HUES64 (cell line): ENCODE data around the gene KLHL10.
A peak's percentile ranks its signal among the peaks of the same experiment; 100 is the strongest.
"Not testable (repeated sequence)": the region's sequence is repeated elsewhere in the genome, so short reads cannot be mapped to it uniquely, and the experiment has no call there.

ENCODE experiments used
- H3K27ac ChIP-seq: 2 replicates; pipeline ENCODE4 v1.7.0; 2013; ENCODE audit warnings: low read depth, low read length, inconsistent platforms
- H3K27me3 ChIP-seq: 2 replicates; pipeline ENCODE4 v1.6.1; 2013; ENCODE audit warnings: mild to moderate bottlenecking, low read length; ENCODE audit not compliant: insufficient read depth
- H3K36me3 ChIP-seq: 2 replicates; pipeline ENCODE4 v1.6.1; 2013; ENCODE audit warnings: mild to moderate bottlenecking, low read length; ENCODE audit not compliant: insufficient read depth
- H3K4me1 ChIP-seq: 2 replicates; pipeline ENCODE4 v1.6.1; 2013; ENCODE audit warnings: mild to moderate bottlenecking, low read length, moderate library complexity; ENCODE audit not compliant: insufficient read depth
- H3K4me3 ChIP-seq: 2 replicates; pipeline ENCODE4 v1.5.1; 2013; ENCODE audit warnings: mild to moderate bottlenecking, low read length, moderate library complexity
- H3K9ac ChIP-seq: 2 replicates; pipeline ENCODE4 v1.6.1; 2013; ENCODE audit warnings: mild to moderate bottlenecking, low read depth, low read length
- H3K9me3 ChIP-seq: 2 replicates; pipeline ENCODE4 v1.6.1; 2013; ENCODE audit warnings: low read depth, low read length; ENCODE audit not compliant: insufficient read depth
- WGBS: fragments of 150-250, 120-280 bp; methylation state at CpG from one replicate; pipeline ENCODE4 v1.1.7; 2013; ENCODE audit warnings: missing lambda C conversion rate; 5-methylcytosine and 5-hydroxymethylcytosine counted together

KLHL10 gene

DNA sequence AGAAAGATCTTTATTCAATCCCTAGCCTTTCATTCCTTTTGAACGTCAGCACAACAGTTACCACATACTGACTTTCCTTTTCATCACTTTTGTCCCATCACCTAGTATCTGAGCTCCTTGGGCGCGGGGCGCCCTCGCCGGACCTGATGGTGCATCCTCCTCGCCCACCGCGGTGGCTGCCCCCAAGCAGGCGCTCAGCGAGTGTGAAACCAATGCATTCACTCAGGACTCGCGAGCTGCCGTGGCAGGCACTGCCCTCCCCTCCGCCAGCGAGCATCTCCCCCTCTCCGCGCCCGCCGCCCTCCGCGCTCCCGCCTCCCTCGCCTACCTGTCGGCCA is 26.8 kb downstream of the KLHL10 start:
- H3K4me1 ChIP-seq, result peaks cover 37% of the 10 kb centered on the region
- H3K9ac ChIP-seq, result peak overlapping the region; percentile 94
- no peaks in the 10 kb centered on the region for H3K9me3 ChIP-seq
- WGBS, result under 1% methylated on average over 25 of the region's 25 CpGs
- H3K4me3 ChIP-seq, result peak overlapping the region; percentile 92
- H3K36me3 ChIP-seq, result peaks cover 27% of the 10 kb centered on the region
- no peaks in the 10 kb centered on the region for H3K27me3 ChIP-seq
- peak overlapping the region; percentile 82 for H3K27ac ChIP-seq

DNA sequence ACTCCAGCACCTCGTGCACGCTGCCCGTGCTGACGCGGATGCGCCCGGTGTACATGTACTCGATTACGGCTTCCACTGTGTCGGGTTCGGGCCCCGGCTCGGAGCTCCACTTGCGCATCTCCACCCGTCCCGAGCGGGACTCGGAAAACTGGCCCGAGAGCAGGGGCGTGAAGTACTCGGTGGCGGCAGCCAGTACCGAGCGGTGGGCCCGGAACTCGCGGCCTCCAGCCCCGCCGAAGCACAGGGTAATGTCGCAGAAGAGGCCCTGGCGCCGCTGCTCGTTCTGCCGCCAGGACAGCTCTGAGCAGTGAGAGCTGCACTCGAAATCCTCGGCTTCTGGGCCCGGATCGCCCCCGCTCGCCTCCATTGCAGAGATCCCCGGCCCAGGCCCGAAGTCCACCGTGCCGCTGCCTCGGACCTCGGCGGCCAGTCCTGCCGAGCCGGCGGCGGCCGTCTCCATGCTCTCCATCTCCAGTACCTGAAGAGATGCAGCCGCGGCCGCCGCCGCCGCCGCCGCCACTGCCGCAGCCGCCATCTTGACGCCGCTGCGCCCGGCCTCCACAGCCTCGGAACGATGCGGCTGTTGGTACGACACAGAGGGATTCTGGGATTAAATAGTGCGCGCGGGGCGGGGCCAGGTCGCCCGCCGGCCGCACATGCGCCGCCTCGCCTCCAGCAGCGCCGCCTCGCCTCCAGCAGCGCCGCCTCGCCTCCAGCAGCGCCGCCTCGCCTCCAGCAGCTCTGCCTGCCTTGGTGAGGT is 27.4 kb downstream of the KLHL10 start, which contains the start of gene KLHL11:
Gene KLHL11, minus strand, starts transcription at position 588 of the 760 bp plus-strand sequence. Its CDS starts 53 bp downstream, at position 535.
- Histone ChIP-seq H3K4me3 (peak within 1 kb of the TSS; percentile 92), H3K9ac (peak within 1 kb of the TSS; percentile 94), H3K4me1 (peaks cover 31% of the 10 kb centered on the region), H3K9me3 (no peaks in the 10 kb centered on the region), H3K36me3 (peaks cover 33% of the 10 kb centered on the region), H3K27ac (peak within 1 kb of the TSS; percentile 82), H3K27me3 (no peaks in the 10 kb centered on the region)
- under 1% methylated on average over 90 of the region's 90 CpGs for WGBS

DNA sequence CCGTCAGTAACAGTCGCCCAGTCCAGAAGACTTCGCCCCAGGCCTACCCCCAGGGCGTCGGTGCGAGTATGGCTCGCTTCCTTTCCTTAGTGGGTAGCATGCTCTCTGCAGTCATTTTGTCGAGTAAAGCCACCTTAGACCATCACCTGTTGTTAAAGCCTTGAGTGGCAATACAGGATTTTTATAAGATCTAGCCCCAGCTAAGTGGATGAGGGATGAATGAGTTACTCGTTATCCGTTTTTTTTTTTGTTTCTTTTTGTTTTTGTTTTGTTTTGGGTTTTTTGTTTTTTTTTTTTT is 27.9 kb downstream of the KLHL10 start:
- peak overlapping the region; percentile 48; the same call in 1 of the 2 replicates for H3K27ac ChIP-seq
- peaks cover 38% of the 10 kb centered on the region for H3K36me3 ChIP-seq
- H3K4me1 ChIP-seq, result peaks cover 27% of the 10 kb centered on the region
- no peaks in the 10 kb centered on the region for H3K9me3 ChIP-seq
- 17% methylated on average over 10 of the region's 10 CpGs for WGBS
- H3K27me3 ChIP-seq, result no peaks in the 10 kb centered on the region
- H3K9ac ChIP-seq, result peak overlapping the region; percentile 53; the same call in 1 of the 2 replicates
- peak overlapping the region; percentile 92 for H3K4me3 ChIP-seq

DNA sequence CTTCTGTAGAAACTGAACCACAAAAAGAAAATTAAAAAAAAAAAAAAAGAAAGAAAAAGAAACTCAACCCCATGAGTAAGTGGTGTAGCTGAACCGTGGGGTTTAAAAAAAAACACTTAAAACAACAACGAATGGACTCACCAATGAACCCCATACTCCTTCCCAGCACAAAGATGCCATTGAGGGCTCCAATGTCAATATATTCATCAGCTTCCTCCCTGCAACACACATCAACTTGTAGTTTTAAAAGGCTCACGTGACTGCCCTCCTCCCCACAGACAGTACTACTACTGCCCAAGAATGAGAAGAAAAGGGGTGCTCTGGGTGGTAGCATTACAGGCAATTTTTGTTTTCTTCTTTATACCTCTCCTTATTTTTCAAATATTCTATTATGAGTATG is 30.9 kb downstream of the KLHL10 start:
- peaks cover 67% of the 10 kb centered on the region for H3K36me3 ChIP-seq

GRCh38 chr17:41869426-41869825 is 31.8 kb downstream of the KLHL10 start:
- peaks cover 76% of the 10 kb centered on the region for H3K36me3 ChIP-seq
- H3K27ac ChIP-seq, result no peak overlapping the region
- 93% methylated on average over 9 of the region's 9 CpGs for WGBS

More for the DNA sequence above, 30.9 kb downstream of the KLHL10 start:
- no peaks in the 10 kb centered on the region for H3K27me3 ChIP-seq
- H3K9ac ChIP-seq, result no peak overlapping the region
- 92% methylated on average over 3 of the region's 3 CpGs for WGBS
- peaks cover 8% of the 10 kb centered on the region; the same call in 1 of the 2 replicates for H3K4me1 ChIP-seq
- H3K9me3 ChIP-seq, result no peaks in the 10 kb centered on the region
- H3K27ac ChIP-seq, result no peak overlapping the region
- H3K4me3 ChIP-seq, result no peak overlapping the region

GRCh38 chr17:41870097-41870496 is 32.5 kb downstream of the KLHL10 start:
- Histone ChIP-seq H3K4me1 (no peaks in the 10 kb centered on the region), H3K4me3 (no peak overlapping the region), H3K9ac (no peak overlapping the region), H3K27me3 (no peaks in the 10 kb centered on the region), H3K27ac (no peak overlapping the region), H3K36me3 (peaks cover 81% of the 10 kb centered on the region), H3K9me3 (no peaks in the 10 kb centered on the region)
- 99% methylated on average over 2 of the region's 2 CpGs for WGBS

More at GRCh38 chr17:41869426-41869825, 31.8 kb downstream of the KLHL10 start:
- Histone ChIP-seq H3K9me3 (no peaks in the 10 kb centered on the region), H3K4me1 (no peaks in the 10 kb centered on the region), H3K27me3 (no peaks in the 10 kb centered on the region), H3K4me3 (no peak overlapping the region), H3K9ac (no peak overlapping the region)

DNA sequence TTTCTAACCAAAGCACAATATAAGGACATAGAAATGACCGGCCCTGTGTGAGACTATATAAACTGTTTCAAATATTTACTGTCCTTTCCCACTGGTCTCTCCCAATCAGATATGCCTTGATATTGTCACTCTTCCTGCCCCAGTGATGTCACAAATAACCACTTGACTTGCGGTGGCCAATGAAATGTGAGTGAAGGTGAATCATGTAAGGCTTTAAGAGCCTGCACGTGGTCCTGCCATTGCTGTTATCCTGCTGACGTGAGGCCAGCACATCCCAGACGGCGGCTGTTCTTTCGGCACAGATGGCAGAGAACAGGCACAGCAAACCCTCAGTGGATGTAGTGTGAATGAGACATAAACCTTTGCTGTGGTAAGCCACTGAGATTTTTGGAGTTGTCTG is 33.0 kb downstream of the KLHL10 start:
- 93% methylated on average over 7 of the region's 7 CpGs for WGBS
- Histone ChIP-seq H3K4me3 (no peak overlapping the region), H3K4me1 (no peaks in the 10 kb centered on the region), H3K27me3 (no peaks in the 10 kb centered on the region), H3K9me3 (no peaks in the 10 kb centered on the region), H3K36me3 (peaks cover 82% of the 10 kb centered on the region), H3K27ac (no peak overlapping the region), H3K9ac (no peak overlapping the region)

DNA sequence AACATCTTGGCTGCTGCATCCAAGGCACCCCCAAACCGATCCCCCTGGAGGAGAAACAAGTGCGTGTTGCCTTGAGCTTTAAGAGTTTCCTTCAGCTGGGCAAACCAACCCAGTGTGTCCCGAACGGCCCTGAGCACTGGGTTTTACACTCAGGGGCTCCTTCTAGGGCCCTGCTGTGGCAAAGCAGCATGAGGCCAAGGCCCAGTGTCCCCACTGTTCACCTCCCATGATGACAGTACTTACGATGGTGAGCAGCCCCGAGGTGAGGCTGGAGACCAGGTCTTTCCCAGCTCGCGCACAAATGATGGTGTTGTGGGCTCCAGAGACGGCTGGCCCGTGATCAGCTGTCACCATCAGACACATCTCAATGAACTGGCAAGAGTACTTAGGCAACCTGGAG is 34.2 kb downstream of the KLHL10 start:
- H3K9me3 ChIP-seq, result no peaks in the 10 kb centered on the region
- 98% methylated on average over 10 of the region's 10 CpGs for WGBS
- H3K4me1 ChIP-seq, result no peaks in the 10 kb centered on the region
- H3K27me3 ChIP-seq, result no peaks in the 10 kb centered on the region
- no peak overlapping the region for H3K27ac ChIP-seq
- H3K4me3 ChIP-seq, result no peak overlapping the region
- no peak overlapping the region for H3K9ac ChIP-seq
- H3K36me3 ChIP-seq, result peaks cover 79% of the 10 kb centered on the region

DNA sequence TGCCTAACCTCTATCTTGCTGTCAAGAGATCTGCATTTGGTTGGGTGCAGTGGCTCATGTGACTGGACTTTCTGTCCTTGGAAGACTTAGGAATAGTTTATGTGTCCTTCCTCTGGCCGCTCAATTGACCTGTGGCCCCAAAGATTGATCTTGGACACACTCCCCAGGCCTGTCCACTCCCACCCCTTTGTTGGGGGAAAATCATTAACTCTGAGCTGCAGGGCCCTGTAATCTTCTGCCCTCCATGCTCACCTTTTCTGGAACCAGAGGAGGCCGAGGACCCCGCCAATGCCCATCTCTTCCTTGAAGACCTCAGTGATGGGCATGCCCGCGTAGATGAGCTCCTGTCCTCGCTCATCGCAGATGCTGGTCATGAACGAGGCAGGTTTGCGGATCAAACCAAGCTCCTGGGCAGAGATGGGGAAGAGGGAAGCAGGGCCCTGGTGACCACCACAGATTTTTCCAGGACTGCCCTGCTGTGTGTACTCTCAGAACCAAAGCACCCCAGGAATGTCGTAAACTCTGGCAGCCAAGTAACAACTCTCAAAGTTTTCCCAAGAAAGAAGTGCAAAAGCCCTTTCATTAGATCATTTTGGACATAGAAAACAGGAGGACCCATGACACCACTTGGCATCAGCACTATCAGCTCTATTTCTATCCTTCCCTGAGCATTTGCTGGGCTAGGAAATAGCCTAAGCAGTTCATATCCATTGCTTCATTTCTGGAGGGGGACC is 36.1 kb downstream of the KLHL10 start:
- Histone ChIP-seq H3K27me3 (no peaks in the 10 kb centered on the region), H3K27ac (no peak overlapping the region), H3K36me3 (peaks cover 82% of the 10 kb centered on the region), H3K9me3 (peaks cover 2% of the 10 kb centered on the region; the same call in 1 of the 2 replicates), H3K4me3 (no peak overlapping the region), H3K9ac (no peak overlapping the region), H3K4me1 (no peaks in the 10 kb centered on the region)
- 99% methylated on average over 10 of the region's 10 CpGs for WGBS

DNA sequence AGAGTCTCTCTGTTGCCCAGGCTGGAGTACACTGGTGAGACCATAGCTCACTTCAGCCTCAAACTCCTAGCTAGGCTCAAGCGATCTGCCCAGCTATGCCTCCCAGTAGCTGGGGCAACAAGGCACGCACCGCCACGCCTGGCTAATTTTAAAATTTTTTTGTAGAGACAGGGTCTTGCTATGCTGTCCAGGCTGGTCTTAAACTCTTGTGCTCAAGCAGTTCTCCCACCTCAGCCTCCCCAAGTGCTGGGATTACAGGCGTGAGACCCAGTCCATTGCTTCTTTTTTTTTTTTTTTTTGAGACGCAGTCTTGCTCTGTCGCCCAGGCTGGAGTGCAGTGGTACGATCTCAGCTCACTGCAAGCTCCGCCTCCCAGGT is 36.7 kb downstream of the KLHL10 start:
- H3K4me1 ChIP-seq, H3K27ac ChIP-seq, H3K9ac ChIP-seq, H3K9me3 ChIP-seq, H3K27me3 ChIP-seq, H3K4me3 ChIP-seq: not testable (repeated sequence)
- H3K36me3 ChIP-seq, result peaks cover 82% of the 10 kb centered on the region
- 94% methylated on average over 9 of the region's 9 CpGs for WGBS

GRCh38 chr17:41880130-41880529 is 42.5 kb downstream of the KLHL10 start:
- Histone ChIP-seq H3K27ac (no peak overlapping the region), H3K4me3 (no peak overlapping the region), H3K4me1 (no peaks in the 10 kb centered on the region), H3K36me3 (peaks cover 84% of the 10 kb centered on the region), H3K9me3 (peaks cover 2% of the 10 kb centered on the region; the same call in 1 of the 2 replicates), H3K9ac (no peak overlapping the region), H3K27me3 (no peaks in the 10 kb centered on the region)
- 98% methylated on average over 4 of the region's 4 CpGs for WGBS
